ENCODE results near the gene ERBB4. TPM values are rescaled to one million over a fixed set of nuclear protein-coding genes. Genes with fewer than 3 reads are reported as not detected.
"Not testable (repeated sequence)": the region's sequence is repeated elsewhere in the genome, so short reads cannot be mapped to it uniquely, and the experiment has no call there.

The ERBB4 gene
- total RNA-seq, 1 donor from 2014 or later, result 127 TPM

DNA sequence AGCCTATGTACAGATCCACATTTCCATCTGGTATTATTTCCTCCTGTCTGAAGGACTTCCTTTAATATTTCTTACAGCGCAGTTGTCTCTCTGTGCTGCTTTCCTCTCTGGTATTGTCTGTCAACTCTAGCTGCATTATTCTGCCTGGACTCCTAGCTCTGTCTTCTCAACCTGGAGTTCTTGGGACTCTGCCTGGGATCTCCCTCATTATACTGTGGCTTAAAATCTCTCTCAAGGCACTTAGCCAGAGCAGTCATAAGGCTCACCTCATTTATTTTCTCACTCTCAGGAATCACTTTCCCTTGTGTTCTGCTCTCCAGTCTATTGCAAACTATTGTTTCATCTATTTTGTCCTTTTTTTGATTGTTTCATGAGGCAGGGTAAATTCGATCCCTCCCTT, 850.4 kb downstream of the ERBB4 start:
- no peak for DNase-seq

DNA sequence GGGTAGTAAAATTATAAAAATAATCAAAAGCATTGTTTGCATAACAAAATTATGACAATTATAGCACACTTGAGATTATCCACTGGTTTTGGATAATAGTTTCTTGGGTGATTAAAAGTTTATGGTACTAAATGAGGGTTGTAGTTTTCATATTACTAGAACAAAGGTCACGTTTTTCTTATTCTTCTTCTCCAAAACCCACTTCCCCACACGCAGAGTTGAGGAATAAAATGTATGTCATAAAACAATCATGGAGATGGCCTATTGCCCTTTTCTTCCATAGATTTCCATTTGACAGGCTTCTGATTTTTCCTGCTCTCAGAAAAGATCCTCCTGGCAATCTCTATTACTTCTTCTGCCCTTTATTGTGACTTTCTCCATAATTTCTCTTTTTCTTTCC, 863.9 kb downstream of the ERBB4 start:
- DNase-seq, result no peak

DNA sequence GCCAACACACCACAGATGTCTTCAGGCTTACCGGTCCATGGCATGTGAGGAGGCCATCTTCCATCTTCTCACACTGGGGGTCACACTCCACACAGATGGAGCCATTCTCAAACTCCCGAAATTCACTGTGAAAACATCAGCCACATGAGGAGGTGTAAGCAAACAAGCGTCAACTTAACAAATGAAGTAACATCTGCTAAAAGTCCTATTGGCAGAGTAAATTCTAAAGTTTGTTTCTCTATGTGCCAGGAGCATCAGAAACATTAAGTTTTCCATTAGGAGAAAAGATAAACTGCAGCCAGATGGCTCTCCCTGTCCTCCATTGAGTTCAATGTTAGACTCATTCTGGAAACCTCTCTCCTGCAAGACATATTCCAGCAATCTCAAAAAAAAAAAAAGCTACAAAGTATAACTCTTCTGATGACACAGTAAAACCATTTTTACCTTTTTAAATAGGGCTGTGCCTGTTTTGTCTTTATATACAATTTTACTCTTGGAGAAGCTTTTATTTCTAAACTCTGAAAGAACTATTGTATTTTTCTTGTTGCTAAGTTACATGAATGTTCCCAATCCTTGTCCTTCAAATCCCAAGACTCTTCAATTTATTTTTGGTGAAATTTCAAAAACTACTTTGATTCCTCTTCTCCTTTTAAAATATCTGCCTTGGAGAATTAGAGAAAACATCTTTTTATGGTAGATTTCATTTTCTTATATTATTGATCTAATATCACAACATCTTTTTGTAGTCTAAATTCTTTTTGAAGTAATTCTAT, 865.3 kb downstream of the ERBB4 start:
- DNase-seq, result no peak

DNA sequence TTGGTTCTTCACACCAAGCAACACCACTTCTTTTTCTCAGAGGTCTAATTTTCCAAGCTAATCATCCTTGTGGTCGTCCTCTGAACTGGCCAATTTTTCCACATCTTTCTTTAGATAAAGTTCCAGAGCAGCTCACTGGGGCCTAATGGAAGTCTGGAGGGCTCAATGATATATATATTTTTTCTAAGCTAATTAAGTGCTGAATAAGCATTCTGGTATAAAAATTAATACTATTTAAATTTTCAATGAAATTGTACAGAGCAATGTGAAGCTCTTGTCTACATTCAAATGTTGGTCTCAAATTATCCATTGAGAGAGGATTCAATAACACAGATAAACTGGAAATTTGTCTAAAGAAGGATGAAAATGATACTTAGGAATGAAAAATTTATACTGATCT, 866.6 kb downstream of the ERBB4 start:
- DNase-seq, result no peak

DNA sequence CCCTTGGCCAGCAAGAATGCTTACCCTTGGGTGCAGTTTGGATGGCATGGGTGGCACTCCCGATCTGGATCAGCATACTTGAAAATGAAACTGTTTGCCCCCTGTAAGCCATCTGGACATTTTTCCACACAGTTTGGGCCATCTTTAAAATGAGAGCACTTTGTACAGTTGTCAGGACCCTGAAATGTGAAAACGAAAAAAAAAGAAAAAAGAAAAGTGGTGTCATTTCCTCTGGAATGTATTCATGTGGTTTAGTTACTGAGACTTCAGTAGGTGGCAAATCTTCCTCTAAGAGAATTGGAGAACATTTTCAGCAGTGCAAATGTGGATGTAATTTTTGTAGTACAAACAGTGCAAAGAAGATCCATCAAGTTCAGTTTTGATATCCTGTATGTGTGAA, 873.3 kb downstream of the ERBB4 start:
- no peak for DNase-seq

DNA sequence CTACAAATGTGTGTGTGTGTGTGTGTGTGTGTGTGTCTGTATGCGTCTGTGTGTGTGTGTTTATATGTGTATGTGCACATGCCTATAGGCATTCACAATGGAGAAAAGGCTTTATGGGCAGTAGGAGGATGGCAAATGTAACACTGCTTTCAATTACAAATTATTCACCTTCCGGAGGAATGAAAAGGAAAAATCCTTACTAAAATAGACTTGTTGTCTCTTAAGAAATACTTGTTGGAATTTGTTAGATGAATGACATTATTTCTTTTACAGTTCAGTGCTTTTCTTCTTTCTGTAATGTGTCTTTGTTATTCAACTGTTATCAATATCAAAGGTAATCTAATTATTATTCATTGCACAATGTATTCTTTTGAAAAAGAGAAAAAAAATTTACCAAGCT, 874.3 kb downstream of the ERBB4 start:
- no peak for DNase-seq

DNA sequence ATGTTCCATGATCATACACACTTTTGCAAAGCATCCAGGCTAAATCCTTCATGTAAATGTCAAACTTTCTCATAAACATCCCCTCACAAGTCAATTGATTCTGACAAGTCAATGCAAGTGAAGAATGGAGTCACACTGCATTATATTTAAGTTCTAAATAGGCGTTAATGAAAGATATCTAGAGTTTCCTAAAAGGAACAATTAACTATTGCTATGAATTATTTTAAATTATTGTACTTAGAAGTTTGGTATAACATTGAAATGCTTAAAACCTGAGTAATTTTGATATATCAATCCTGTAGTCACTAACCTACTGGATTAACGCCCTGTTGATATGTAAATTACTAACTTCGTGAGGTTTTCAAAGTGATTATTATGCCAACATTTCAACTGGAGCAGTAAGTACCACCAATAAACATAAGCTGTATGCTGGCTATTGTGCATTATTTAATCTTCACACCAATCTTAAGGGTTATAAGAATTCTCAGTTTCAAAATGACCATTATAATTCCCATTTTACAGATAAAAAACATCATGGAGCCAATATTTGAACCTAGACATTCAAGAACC, 884.3 kb downstream of the ERBB4 start:
- no peak for DNase-seq

DNA sequence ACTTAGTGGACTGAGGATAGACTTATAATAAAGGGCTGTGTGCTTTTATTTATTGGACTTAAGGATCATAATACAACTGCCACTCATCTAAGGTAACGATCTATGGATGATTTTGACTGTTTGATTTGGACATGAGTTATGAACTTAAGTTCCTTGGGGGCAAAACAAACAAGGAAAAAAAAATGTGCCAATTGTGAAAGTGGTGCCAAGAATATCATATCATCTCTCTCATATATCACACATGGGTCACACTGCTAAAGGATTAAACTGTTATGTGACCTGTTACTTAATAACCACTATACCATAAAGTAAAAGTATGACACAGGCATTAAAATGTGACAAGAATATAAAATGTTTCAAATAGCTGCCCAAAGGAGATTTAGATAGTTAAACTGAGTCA, 886.3 kb downstream of the ERBB4 start:
- DNase-seq, result no peak

DNA sequence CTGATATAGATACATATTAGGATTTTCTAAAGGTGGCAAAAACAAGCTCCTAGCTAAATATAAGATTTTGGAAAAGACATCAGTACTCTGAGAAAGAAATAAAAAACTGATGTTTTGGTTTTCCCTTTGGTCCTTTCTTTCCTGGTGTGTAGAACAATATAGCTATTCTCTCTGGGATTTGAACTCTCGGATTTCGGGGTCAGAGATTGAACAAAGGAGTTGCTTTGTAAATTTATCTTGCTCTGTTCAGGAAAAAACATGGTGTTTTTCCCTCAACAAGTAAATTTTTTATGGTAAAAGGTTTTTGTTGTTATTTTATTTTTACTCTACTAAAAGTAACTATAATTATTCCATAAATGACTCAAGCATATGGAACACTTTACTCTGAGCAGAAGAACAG, 889.3 kb downstream of the ERBB4 start:
- no peak for DNase-seq

DNA sequence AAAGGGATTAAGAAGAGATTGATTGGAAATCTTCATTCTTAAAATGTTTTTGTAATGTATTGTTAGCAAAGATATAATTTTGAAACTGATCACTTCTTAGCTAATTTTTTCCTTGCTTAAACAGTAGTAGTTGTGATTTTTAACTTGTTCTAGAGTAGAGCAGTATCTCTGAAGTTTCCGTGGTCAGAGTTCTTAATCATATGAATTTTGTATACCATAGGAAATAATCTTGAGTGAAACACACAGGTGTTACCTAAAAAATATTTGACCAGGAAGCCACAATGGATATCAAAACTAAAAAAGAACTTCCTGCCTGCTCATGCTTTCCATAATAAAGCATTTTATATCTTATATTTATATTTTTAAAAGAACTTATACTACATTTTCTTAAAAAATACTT, 907.1 kb downstream of the ERBB4 start:
- DNase-seq, result no peak

DNA sequence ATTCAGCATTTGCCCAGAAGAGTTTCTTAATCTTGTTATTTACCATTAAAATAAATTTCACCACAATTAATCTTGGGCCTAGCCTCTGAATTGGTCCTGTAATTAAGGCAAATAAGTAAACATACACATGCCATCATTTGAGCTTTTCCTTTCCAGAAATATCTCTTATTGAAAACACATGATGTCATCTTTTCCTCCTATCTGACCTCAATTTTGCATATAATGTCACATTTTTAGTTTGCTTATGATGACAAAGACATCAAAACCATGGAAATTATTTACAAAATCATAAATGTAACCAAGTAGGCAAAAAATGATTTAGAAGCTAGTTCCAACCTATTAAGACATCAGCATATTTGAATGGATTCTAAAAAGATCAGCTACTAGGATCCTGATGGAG, 915.5 kb downstream of the ERBB4 start:
- no peak for DNase-seq

DNA sequence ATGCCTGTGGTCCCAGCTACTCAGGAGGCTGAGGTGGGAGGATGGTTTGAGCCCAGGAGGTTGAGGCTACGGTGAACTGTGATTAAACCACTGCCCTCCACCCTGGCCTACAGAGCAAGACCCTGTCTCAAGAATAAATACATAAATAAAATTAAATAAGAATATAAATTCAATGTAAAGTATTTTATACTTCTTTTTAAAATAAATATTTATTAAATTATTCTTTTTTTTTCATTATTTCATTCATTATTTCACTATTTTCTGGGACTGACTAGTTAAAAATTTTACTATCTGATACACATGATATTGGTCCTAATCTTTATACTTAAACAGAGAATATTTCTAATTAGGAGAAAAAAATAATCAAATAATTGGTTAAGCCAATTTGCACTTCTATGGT, 917.6 kb downstream of the ERBB4 start:
- no peak for DNase-seq

DNA sequence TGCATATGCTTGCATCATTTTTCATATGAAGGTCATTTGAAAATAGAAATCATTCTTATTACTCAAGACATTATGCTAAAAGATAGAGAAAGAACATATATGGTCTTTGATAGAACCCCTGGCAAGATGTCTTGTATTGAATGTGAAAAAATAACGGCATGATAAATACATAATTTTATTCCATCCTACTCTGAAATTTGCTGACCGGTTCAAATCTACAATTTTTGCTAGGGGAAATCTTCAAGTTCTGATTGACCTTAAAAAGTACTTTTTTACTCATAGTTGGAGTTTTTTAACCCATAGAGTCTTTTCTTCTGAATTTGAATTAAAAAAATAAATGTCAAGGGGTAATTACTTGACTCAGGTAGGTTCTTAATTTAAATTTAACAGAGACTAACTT, 920.8 kb downstream of the ERBB4 start:
- DNase-seq, result no peak

DNA sequence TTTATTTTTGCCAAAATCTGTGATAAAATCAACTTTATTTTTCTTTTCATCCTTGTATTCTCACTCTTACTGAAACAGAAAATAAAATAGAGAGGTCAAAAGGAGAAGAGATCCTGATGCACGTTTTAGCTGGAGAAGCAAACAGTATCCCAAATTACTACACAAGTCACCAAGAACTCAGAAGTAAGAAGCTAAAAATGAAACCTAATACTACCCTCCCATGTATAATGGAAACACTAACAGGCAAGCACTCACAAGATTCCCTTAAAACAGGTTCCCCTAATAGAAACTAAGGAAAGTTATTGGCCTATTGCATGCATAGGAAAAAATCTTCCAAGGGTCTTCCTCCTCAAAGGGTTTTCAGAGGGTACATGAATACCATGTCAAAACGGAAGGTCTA, 927.0 kb downstream of the ERBB4 start:
- DNase-seq, result no peak

DNA sequence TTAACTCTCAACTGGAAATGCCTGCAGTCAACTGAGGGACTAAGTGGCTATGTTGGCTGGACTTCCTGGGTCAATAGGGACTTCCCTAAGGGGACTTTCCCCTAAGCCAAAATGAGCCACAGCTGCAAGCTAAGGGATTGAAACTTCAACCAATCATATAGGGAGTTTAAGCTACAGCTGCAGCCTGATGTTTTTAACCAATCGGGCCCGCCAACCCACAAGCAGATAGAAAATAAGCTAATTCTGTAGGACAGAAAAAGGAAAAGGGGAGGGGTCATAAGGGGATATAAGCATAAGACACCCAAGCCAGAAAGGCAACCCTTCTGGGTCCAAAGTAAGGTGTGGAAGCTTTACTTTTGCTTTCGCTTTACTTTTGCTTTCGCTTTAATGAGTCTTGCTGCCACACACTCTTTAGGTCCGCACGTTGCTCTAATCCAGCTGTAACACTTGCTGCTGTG, 927.5 kb downstream of the ERBB4 start:
- no peak for DNase-seq

DNA sequence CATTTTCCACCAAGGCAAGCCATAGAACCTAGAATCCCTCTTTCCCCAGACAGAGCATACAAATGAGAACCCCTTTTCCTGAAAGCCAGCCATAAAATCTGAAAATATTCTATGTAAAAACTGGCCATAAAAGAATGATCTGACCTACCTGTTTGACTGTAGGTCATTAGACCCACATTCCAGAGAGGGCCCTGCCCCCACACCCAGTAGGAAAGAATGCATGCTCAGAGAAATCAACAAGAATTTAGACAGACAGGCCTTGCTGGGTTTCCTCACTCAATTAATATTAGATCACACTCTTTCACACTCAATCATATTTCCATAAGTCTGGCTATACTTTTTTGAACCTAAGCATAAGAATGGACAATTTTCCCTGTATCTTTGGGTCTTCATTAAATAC, 929.5 kb downstream of the ERBB4 start:
- DNase-seq, result no peak

DNA sequence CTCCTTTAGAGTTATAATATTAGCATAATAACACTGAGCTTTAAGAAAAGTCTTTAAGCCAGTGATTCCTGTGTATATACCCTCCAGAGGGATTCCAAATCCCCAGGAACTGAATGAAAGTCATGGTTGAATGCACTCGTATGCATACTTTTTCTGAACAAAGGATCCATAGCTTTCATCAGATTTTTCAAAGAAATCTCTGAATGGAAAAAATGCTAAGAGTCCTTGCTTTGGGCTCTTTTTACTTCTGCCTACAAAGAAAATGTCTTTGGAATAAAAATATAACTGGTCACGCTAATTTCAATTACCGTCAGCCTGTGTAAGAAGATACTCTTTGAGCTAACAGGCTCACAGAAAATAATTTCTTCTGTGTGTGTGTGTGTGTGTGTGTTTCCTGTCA, 939.5 kb downstream of the ERBB4 start:
- DNase-seq, result no peak

DNA sequence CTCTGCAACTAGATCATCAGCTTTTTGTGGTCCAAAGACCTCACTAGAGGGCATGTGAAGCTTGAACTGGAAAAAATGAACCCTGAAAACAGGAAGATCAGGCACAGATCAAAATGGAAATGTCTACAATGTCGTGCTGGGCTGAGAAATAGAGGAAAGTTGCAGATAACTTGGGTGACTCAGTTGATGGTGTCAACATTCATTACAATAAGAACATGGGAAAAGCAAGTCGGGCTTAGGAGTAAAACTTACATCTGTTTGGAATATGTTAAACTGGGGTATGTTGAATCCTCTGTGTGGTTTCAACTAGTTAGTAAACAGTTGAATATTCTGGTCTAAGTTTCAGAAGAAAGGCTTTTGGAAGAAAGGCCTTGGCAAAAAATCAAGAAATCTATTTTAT, 940.4 kb downstream of the ERBB4 start:
- DNase-seq, result no peak

DNA sequence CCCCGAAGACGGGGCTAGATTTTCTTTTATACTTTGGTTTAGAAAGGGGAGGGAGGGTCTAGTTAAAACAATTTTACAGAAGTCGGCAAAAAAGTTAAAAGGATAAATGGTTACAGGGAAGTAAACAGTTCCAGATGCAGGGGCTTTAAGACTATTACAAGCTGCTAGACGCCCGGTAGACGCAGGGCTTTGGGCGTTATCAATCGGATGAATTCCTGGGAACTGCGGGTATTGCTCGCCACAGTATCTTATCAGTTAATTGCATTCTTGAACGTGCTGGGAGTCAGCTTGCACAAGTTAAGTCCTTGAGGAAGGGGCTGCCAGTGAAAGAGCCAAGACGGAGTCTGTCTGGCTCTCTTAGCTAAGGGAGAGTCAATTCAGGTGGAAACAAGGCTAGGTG, 946.6 kb downstream of the ERBB4 start:
- DNase-seq, result not testable (repeated sequence)

DNA sequence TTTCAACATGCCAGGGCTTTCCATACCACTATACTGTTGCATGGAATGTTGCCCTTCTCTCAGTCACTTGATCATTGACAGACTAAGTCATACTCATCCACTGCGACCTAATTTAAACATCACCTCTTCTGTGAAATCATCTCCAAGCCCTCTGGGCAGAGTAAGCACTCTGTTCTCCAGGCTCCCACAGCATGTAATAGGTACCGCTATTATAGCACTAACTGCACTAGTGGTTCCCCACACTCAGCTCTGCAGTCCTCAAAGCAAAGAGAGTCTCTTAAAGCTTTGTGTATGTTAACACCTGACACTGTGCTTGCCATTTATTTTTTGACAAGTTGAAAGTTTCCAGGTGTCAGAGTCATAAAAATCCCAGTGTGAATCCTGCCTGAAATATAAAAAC, 947.2 kb downstream of the ERBB4 start:
- DNase-seq, result no peak

DNA sequence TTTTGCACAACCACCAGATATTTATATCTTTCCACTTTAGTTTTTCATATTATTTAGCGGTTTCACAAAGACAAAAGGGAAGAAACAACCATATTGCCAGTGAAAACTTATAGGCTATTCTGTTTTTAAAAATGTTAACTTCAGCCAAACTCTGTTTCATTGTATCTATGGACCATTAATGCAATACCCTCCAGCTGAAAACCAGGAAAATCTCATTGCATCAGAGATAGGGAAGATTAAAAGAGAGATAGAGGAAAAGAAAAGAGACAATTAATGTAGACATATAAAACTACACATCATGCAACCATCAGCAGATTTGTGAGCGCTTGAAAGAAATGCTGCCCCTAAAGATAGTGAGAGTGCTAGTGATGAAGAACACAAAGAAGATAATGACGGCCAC, 970.2 kb downstream of the ERBB4 start:
- no peak for DNase-seq

DNA sequence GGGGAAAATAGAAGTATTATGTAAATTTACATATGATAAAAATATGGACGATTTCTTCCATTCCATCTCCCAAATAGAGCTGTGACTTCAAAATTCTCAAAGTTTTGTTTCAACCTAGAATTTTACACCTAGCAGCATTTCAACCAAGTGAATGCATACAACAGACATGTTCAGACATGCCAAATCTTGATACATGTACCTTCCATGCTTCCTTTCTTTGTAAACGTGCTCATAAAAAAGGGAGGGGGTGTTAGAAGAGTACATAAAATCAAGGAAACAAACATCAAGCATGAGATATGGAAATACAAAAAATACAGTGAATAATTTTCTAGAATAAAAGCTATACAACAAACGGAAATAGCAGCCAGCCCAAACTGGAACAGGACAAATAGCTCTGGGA, 974.2 kb downstream of the ERBB4 start:
- no peak for DNase-seq

DNA sequence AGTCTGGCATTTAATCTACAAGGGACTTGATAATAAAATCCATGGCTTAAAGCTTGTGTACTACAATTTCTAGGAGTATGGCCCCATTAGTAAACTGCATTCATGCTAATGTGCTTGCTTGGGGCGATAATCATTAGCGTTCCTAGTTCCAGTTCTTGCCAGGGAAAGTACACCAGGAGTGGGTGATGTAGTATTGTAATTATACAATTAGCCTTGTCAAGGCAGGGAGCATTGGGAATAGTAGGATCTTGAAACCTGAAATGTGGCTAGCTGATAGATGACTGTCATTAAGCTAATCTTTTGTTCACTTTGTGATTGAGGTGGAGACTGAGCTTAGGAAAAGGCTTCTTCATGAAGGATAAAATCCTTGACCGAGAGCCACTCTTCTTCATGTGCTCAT, 993.0 kb downstream of the ERBB4 start:
- no peak for DNase-seq

DNA sequence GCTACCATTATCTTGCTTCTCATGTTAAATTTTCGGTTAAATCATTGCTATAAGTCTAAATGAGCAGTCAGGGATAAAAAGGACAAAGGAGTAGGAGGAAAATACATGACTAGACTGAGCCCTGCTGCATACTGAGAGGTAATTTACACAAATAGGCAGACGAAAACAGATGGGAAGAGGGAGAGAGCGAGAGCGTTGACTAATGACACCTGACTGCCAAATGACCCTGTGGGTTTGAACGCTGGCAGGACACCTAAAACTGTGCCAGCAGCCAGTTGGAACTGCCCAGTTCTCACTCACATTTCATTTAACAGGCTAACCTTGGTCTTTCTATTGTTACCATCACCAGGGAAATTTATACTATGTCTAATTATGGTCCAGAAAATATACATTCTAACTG, 1004.0 kb downstream of the ERBB4 start:
- no peak for DNase-seq

DNA sequence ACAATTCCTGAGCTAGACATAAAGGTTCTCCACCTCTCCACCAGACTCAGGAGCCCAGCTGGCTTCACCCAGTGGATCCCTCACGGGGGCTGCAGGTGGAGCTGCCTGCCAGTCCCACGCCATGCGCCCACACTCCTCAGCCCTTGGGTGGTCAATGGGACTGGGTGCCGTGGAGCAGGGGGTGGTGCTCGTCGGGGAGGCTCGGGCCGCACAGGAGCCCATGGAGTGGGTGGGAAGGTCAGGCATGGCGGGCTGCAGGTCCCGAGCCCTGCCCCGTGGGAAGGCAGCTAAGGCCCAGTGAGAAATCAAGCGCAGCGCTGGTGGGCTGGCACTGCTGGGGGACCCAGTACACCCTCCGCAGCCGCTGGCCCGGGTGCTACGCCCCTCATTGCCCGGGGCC, 1014.4 kb downstream of the ERBB4 start:
- not testable (repeated sequence) for DNase-seq
